Measurements from ENCODE around the gene SYT10. TPM values are rescaled to one million over a fixed set of nuclear protein-coding genes. Genes with fewer than 3 reads are reported as not detected.

Gene SYT10
- total RNA-seq: not detected

DNA sequence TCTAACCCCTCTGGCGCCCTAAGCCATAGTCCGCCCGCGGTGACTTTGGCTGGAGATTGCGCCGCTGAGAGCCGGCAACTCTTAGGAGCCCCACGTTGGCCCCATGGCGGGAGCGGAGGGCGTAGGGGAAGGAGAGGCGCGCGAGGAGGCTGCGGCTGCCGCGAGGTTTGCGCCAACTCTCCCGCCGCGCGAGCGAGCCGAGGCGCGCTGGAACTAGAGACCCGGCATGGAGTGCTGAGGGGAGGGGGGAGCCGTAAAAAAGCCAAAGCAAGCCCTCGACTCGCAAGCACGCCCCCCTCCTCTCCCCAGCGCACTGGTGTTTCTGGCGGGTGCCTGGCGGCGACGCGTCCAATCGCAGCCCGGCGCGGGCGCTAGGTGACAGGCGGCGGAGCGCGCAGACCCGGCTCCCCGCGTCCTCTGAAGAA, at the start of gene SYT10:
SYT10 (minus strand) TSS at position 233 of the 425 bp plus-strand sequence. CDS start 297 bp downstream, outside the sequence.
- H3K27ac Mint-ChIP-seq: no peak within 1 kb of the TSS
- H3K9me3 Mint-ChIP-seq: peaks cover 8% of the 10 kb centered on the region
- H3K27me3 Mint-ChIP-seq: peaks cover 14 to 16% of the 10 kb centered on the region in 2 donors
- DNase-seq (ENCODE audit: low spot score): no peak
- ATAC-seq: no peak
- peaks cover 4% of the 10 kb centered on the region for H3K36me3 Mint-ChIP-seq
- H3K4me1 Mint-ChIP-seq (ENCODE audit: low read depth in 2 of 2): no peaks in the 10 kb centered on the region
- no peak within 1 kb of the TSS for H3K4me3 Mint-ChIP-seq

GRCh38 chr12:33488036-33488435, 48.4 kb upstream of the SYT10 start:
- ATAC-seq: no peak
- H3K27me3 Mint-ChIP-seq: no peaks in the 10 kb centered on the region
- H3K4me3 Mint-ChIP-seq: no peak overlapping the region
- H3K4me1 Mint-ChIP-seq (ENCODE audit: low read depth in 2 of 2): no peaks in the 10 kb centered on the region
- H3K27ac Mint-ChIP-seq: no peak overlapping the region
- peaks cover 18% of the 10 kb centered on the region for H3K9me3 Mint-ChIP-seq
- DNase-seq (ENCODE audit: low spot score): no peak
- no peaks in the 10 kb centered on the region for H3K36me3 Mint-ChIP-seq

- ATAC-seq: no peak
- Mint-ChIP-seq H3K36me3 (no peaks in the 10 kb centered on the region), H3K4me3 (no peak overlapping the region), H3K4me1 (ENCODE audit: low read depth in 2 of 2) (no peaks in the 10 kb centered on the region), H3K27me3 (no peaks in the 10 kb centered on the region), H3K9me3 (peaks cover 21% of the 10 kb centered on the region), H3K27ac (no peak overlapping the region)
- no peak for DNase-seq (ENCODE audit: low spot score)
Measured at GRCh38 chr12:33486058-33486457, 46.4 kb upstream of the SYT10 start.

DNA sequence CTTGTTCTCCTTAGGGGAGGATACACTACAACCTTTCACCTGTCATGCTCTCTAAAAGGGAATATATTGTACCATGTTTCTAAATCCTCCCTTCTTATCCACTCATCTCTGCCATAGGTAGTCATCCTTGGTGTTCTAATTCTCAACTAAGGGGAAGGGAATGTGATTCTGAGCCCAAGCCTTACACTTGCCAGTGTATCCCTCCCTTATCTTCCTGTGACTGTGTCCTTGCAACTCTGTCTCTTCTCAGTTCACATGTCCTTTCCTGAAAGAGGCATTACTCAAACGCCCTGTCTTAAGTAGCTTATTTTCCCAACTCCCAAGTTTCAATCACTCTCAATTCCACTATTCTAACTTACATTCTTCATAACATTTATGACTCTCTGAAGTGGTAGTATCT, 44.5 kb upstream of the SYT10 start:
- H3K4me3 Mint-ChIP-seq: no peak overlapping the region
- ATAC-seq (no peak), DNase-seq (ENCODE audit: low spot score) (no peak)
- H3K9me3 Mint-ChIP-seq: peaks cover 21% of the 10 kb centered on the region
- no peaks in the 10 kb centered on the region for H3K4me1 Mint-ChIP-seq (ENCODE audit: low read depth in 2 of 2)
- H3K27me3 Mint-ChIP-seq: no peaks in the 10 kb centered on the region
- no peaks in the 10 kb centered on the region for H3K36me3 Mint-ChIP-seq
- H3K27ac Mint-ChIP-seq: no peak overlapping the region

GRCh38 chr12:33480366-33480765, 40.7 kb upstream of the SYT10 start:
- no peaks in the 10 kb centered on the region for H3K4me1 Mint-ChIP-seq (ENCODE audit: low read depth in 2 of 2)
- DNase-seq (ENCODE audit: low spot score) (no peak), ATAC-seq (no peak)
- no peak overlapping the region for H3K4me3 Mint-ChIP-seq
- H3K27ac Mint-ChIP-seq: no peak overlapping the region
- no peaks in the 10 kb centered on the region for H3K36me3 Mint-ChIP-seq
- peaks cover 19% of the 10 kb centered on the region for H3K9me3 Mint-ChIP-seq
- no peaks in the 10 kb centered on the region for H3K27me3 Mint-ChIP-seq

DNA sequence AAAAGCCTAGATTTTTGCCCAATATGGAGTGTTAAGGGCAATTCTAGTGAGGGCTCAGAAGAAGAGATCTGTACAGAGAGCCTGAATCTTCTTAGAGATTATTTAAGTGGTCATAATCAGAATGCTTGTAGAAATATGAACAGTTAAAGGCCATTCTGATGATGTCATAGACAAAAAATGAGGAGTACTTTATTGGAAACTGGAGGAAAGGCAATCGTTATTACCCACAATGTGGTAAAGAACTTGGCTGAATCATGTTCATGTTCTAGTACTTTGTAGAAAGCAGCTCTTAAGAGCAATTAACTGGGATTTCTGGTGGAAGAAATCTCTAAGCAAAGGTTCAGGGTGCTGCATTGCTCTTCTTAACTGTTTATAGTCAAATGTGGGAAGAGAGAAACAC, 36.4 kb upstream of the SYT10 start:
- H3K27me3 Mint-ChIP-seq: no peaks in the 10 kb centered on the region
- H3K27ac Mint-ChIP-seq: no peak overlapping the region
- no peaks in the 10 kb centered on the region for H3K4me1 Mint-ChIP-seq (ENCODE audit: low read depth in 2 of 2)
- H3K4me3 Mint-ChIP-seq: no peak overlapping the region
- DNase-seq (ENCODE audit: low spot score) (no peak), ATAC-seq (no peak)
- peaks cover 9% of the 10 kb centered on the region for H3K9me3 Mint-ChIP-seq
- no peaks in the 10 kb centered on the region for H3K36me3 Mint-ChIP-seq

GRCh38 chr12:33472299-33472698, 32.7 kb upstream of the SYT10 start:
- no peak overlapping the region for H3K4me3 Mint-ChIP-seq
- peaks cover 9% of the 10 kb centered on the region for H3K9me3 Mint-ChIP-seq
- ATAC-seq: no peak
- no peaks in the 10 kb centered on the region for H3K27me3 Mint-ChIP-seq
- no peak for DNase-seq (ENCODE audit: low spot score)
- H3K27ac Mint-ChIP-seq: no peak overlapping the region
- no peaks in the 10 kb centered on the region for H3K36me3 Mint-ChIP-seq
- H3K4me1 Mint-ChIP-seq (ENCODE audit: low read depth in 2 of 2): no peaks in the 10 kb centered on the region

- Mint-ChIP-seq H3K9me3 (peaks cover 13% of the 10 kb centered on the region), H3K4me1 (ENCODE audit: low read depth in 2 of 2) (no peaks in the 10 kb centered on the region), H3K27ac (no peak overlapping the region), H3K36me3 (no peaks in the 10 kb centered on the region), H3K27me3 (no peaks in the 10 kb centered on the region), H3K4me3 (no peak overlapping the region)
- ATAC-seq: no peak
- DNase-seq (ENCODE audit: low spot score): no peak
Measured at GRCh38 chr12:33455096-33455495, 15.5 kb upstream of the SYT10 start.

DNA sequence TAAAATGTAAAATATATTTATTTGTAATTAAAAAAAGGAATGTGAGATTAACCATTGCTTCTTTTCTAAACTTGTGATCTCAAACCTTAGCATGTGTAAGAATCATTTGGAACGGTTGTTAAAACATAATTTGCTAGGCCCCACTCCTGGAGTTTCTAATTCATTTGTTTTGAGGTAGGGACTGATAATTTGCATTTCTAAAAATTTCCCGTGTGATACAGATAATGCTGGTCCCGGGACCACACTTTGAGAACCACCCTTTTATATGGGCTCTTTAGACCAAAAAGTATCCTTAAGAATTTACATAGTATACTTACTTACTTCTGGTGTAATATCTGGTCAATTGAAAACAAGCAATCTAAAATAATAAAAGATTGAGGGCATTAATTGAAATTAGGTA, 10.9 kb upstream of the SYT10 start:
- no peak overlapping the region for H3K4me3 Mint-ChIP-seq
- H3K9me3 Mint-ChIP-seq: peaks cover 11% of the 10 kb centered on the region
- no peak overlapping the region for H3K27ac Mint-ChIP-seq
- H3K4me1 Mint-ChIP-seq (ENCODE audit: low read depth in 2 of 2): no peaks in the 10 kb centered on the region
- H3K27me3 Mint-ChIP-seq: no peaks in the 10 kb centered on the region
- no peaks in the 10 kb centered on the region for H3K36me3 Mint-ChIP-seq
- no peak for ATAC-seq
- DNase-seq (ENCODE audit: low spot score): no peak

GRCh38 chr12:33440477-33440876, 858 bp upstream of the SYT10 start:
- Mint-ChIP-seq H3K27me3 (peaks cover 14 to 16% of the 10 kb centered on the region in 2 donors), H3K4me3 (no peak overlapping the region), H3K27ac (no peak overlapping the region)

DNA sequence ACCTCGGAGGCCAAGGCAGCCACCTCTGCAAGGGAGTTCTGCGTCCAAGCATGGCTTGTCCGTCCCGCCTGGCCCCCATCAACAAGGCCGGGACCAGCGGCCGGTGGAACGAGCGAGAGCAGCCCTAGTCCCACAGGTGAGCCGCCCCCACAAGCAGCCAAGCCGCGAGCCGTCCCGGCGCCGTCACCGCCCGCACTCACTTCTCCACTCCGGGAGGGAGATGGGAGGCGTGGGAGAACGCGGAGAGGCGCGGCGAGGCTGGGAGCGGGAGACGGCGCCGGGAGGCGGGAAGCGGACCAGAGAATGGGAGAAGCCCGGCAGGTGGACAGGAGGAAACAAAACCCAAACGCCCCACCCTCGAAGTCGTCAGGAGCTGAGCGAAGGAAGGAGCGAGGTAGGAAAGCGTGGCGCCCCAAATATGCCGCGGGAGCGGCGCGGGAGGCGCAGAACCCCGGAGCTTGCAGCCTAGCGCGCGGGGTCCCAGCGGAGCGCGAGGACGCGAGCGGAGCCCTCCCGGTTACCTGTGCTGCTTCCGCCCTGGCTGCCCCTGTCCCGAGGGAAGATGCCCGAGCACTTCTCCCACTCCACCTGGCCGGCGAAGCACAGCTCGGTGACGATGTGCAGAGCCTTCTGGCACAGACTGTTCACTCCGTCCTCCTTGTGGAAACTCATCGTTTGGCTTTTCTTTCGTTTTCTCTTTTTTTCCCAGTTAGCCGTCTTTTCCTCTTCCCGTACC, 600 bp downstream of the SYT10 start:
- H3K4me3 Mint-ChIP-seq: no peak overlapping the region
- no peaks in the 10 kb centered on the region for H3K4me1 Mint-ChIP-seq (ENCODE audit: low read depth in 2 of 2)
- H3K9me3 Mint-ChIP-seq: peaks cover 8% of the 10 kb centered on the region
- DNase-seq (ENCODE audit: low spot score): no peak
- H3K27me3 Mint-ChIP-seq: peaks cover 14 to 16% of the 10 kb centered on the region in 2 donors
- H3K27ac Mint-ChIP-seq: no peak overlapping the region
- no peak for ATAC-seq
- H3K36me3 Mint-ChIP-seq: peaks cover 4% of the 10 kb centered on the region

More at GRCh38 chr12:33440477-33440876, 858 bp upstream of the SYT10 start:
- no peaks in the 10 kb centered on the region for H3K4me1 Mint-ChIP-seq (ENCODE audit: low read depth in 2 of 2)
- no peak for DNase-seq (ENCODE audit: low spot score)
- H3K9me3 Mint-ChIP-seq: peaks cover 8% of the 10 kb centered on the region
- ATAC-seq: no peak
- H3K36me3 Mint-ChIP-seq: peaks cover 4% of the 10 kb centered on the region

- H3K27ac Mint-ChIP-seq: no peak overlapping the region
- H3K4me3 Mint-ChIP-seq: no peak overlapping the region
- H3K9me3 Mint-ChIP-seq: peaks cover 5% of the 10 kb centered on the region
- peaks cover 4% of the 10 kb centered on the region for H3K36me3 Mint-ChIP-seq
- H3K4me1 Mint-ChIP-seq (ENCODE audit: low read depth in 2 of 2): no peaks in the 10 kb centered on the region
- DNase-seq (ENCODE audit: low spot score): no peak
- ATAC-seq: no peak
- peaks cover 14 to 16% of the 10 kb centered on the region in 2 donors for H3K27me3 Mint-ChIP-seq
Measured at GRCh38 chr12:33438025-33438772, 1.4 kb downstream of the SYT10 start.

DNA sequence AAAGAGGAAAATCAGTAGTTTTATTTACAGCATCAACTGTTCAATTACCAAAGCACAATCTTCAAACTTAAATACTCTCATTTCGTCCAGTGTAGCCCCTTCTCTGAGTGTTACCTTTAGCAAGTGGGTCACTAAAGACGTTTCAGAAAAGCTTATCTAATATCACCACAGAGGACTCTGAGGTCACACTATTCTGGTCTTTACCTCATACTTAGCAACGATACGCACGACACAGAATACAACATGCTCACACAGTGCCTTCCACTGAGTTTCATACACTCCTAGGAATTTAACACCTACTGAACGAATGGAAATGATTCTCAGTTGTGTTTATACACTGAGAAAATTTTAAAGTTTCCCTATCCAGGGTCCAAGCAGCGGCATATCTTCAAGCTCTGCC, 2.0 kb downstream of the SYT10 start:
- DNase-seq (ENCODE audit: low spot score): no peak
- H3K27me3 Mint-ChIP-seq: peaks cover 14 to 16% of the 10 kb centered on the region in 2 donors
- peaks cover 2% of the 10 kb centered on the region for H3K9me3 Mint-ChIP-seq
- no peak overlapping the region for H3K4me3 Mint-ChIP-seq
- H3K27ac Mint-ChIP-seq: no peak overlapping the region
- peaks cover 4% of the 10 kb centered on the region for H3K36me3 Mint-ChIP-seq
- no peak for ATAC-seq
- no peaks in the 10 kb centered on the region for H3K4me1 Mint-ChIP-seq (ENCODE audit: low read depth in 2 of 2)

DNA sequence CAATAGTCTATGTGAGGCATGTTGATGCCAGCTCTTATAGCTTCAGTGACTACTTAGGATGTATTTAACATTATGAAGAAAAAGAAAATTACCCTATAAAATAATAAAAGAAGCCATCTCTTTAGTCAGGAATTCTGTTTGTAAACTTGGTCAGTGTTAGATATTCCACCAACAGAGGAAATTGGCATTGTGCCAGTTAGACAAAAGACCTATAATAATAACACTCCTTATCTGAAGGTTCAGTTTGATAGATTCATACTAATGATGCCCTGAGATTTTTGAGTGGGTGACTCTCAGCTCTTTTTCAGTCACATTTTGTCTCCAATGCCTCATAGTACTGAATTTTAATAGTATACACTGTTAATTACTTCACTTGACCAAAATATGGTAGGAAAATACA, 6.6 kb downstream of the SYT10 start:
- Mint-ChIP-seq H3K36me3 (no peaks in the 10 kb centered on the region), H3K9me3 (peaks cover 3% of the 10 kb centered on the region), H3K27me3 (no peaks in the 10 kb centered on the region), H3K4me3 (no peak overlapping the region), H3K4me1 (ENCODE audit: low read depth in 2 of 2) (no peaks in the 10 kb centered on the region), H3K27ac (no peak overlapping the region)
- DNase-seq (ENCODE audit: low spot score) (no peak), ATAC-seq (no peak)

All from natural killer cell treated with Interleukin-12 subunit alpha and Interleukin-12 subunit beta and Interleukin-15 and Interleukin-18, amount 100 ng/mL, for 72 hours (primary cell).